Neural progenitor cell (in vitro differentiated cells): ENCODE results near the gene MTMR4. TPM values are rescaled to one million over a fixed set of nuclear protein-coding genes. Genes with fewer than 3 reads are reported as not detected.
"Not testable (repeated sequence)": the region's sequence is repeated elsewhere in the genome, so short reads cannot be mapped to it uniquely, and the experiment has no call there.

Experiments used
- DNase-seq: peaks from one replicate; pipeline ENCODE4 v3.0.0-alpha.2; 2016; ENCODE audit warnings: low spot score
- H2AFZ ChIP-seq: fragments of 200-600 bp; sonication (generic); replicated peaks from 2 replicates; pipeline ENCODE4 v1.6.1; 2016; ENCODE audit warnings: antibody characterized with exemption
- H3F3A ChIP-seq: fragments of 200-600 bp; sonication (generic); 2 replicates; pipeline ENCODE4 v1.6.1; 2016; ENCODE audit warnings: antibody characterized with exemption, low read depth
- H3K27ac ChIP-seq: fragments of 200-600 bp; sonication (generic); 2 replicates; pipeline ENCODE4 v1.5.1; 2016; ENCODE audit warnings: mild to moderate bottlenecking
- H3K27me3 ChIP-seq: fragments of 200-600 bp; sonication (generic); 2 replicates; pipeline ENCODE4 v1.6.1; 2016; ENCODE audit warnings: mild to moderate bottlenecking, moderate library complexity
- H3K36me3 ChIP-seq: fragments of 200-600 bp; sonication (generic); 2 replicates; pipeline ENCODE4 v1.5.1; 2016
- H3K4me1 ChIP-seq: fragments of 200-600 bp; sonication (generic); 2 replicates; pipeline ENCODE4 v1.6.1; 2016; ENCODE audit warnings: mixed run types
- H3K4me2 ChIP-seq: fragments of 200-600 bp; sonication (generic); 2 replicates; pipeline ENCODE4 v1.6.1; 2016
- H3K4me3 ChIP-seq: fragments of 200-600 bp; sonication (generic); 2 replicates; pipeline ENCODE4 v1.5.1; 2016
- H3K79me2 ChIP-seq: fragments of 200-600 bp; sonication (generic); 2 replicates; pipeline ENCODE4 v1.6.1; 2016; ENCODE audit warnings: low read depth
- H3K9ac ChIP-seq: fragments of 200-600 bp; sonication (generic); 2 replicates; pipeline ENCODE4 v1.6.1; 2016
- H3K9me3 ChIP-seq: fragments of 200-600 bp; sonication (generic); 2 replicates; pipeline ENCODE4 v1.5.1; 2016; ENCODE audit warnings: low read depth
- H4K20me1 ChIP-seq: fragments of 200-600 bp; sonication (generic); 2 replicates; pipeline ENCODE4 v1.6.1; 2016; ENCODE audit warnings: low read depth
- H3K27ac Mint-ChIP-seq: 3 replicates; pipeline ENCODE4 v1.8.0; 2021; ENCODE audit warnings: mixed read lengths
- H3K27me3 Mint-ChIP-seq: 2 replicates; pipeline ENCODE4 v1.8.0; 2022; ENCODE audit warnings: low read depth, mild to moderate bottlenecking, inconsistent platforms, moderate library complexity, mixed read lengths; ENCODE audit not compliant: insufficient read depth
- H3K36me3 Mint-ChIP-seq: 3 replicates; pipeline ENCODE4 v1.8.0; 2021; ENCODE audit warnings: mixed read lengths
- H3K4me1 Mint-ChIP-seq: 3 replicates; pipeline ENCODE4 v1.8.0; 2021; ENCODE audit warnings: mixed read lengths
- H3K4me3 Mint-ChIP-seq: 3 replicates; pipeline ENCODE4 v1.8.0; 2021; ENCODE audit warnings: mild to moderate bottlenecking, moderate library complexity, mixed read lengths
- H3K9me3 Mint-ChIP-seq: 3 replicates; pipeline ENCODE4 v1.8.0; 2020; ENCODE audit warnings: mixed read lengths
- CTCF ChIP-seq: fragments of 200-600 bp; sonication (generic); IDR thresholded peaks from 2 replicates; pipeline ENCODE4 v1.5.1; 2017; ENCODE audit warnings: antibody characterized with exemption, mild to moderate bottlenecking
- EZH2 ChIP-seq: fragments of 200-600 bp; sonication (generic); IDR thresholded peaks from 2 replicates; pipeline ENCODE4 v1.6.1; 2017; ENCODE audit warnings: antibody characterized with exemption, mild to moderate bottlenecking, moderate library complexity
- EZH2phosphoT487 ChIP-seq: fragments of 200-600 bp; sonication (generic); IDR thresholded peaks from 2 replicates; pipeline ENCODE4 v1.6.1; 2017; ENCODE audit warnings: antibody characterized with exemption
- total RNA-seq: library from RNA; depleted of rRNA; stranded (reverse); fragments of >200 nt; gene quantifications from 2 replicates; pipeline ENCODE4 v1.2.3, GENCODE V29; 2015; ENCODE audit warnings: low replicate concordance

The MTMR4 gene
- total RNA-seq, 1 donor from 2014 or later = 34.0 TPM

GRCh38 chr17:58504826-58505351, 9.5 kb downstream of the MTMR4 start:
- Mint-ChIP-seq H3K4me1 (no peaks in the 10 kb centered on the region), H3K4me3 (no peak overlapping the region), H3K9me3 (no peaks in the 10 kb centered on the region), H3K27me3 (no peaks in the 10 kb centered on the region), H3K27ac (no peak overlapping the region), H3K36me3 (peaks cover 31% of the 10 kb centered on the region)
- DNase-seq = no peak
- Histone ChIP-seq H3K36me3 (peaks cover 4% of the 10 kb centered on the region), H3K27ac (no peak overlapping the region), H3K9me3 (no peaks in the 10 kb centered on the region), H3K4me2 (no peak overlapping the region), H2AFZ (no peak overlapping the region), H3K4me3 (no peak overlapping the region), H3K9ac (no peak overlapping the region), H3K4me1 (no peaks in the 10 kb centered on the region), H3K27me3 (no peaks in the 10 kb centered on the region), H4K20me1 (no peaks in the 10 kb centered on the region), H3F3A (no peaks in the 10 kb centered on the region), H3K79me2 (no peaks in the 10 kb centered on the region)
- TF ChIP-seq EZH2 = no peak
- TF ChIP-seq CTCF = no peak
- no peak for TF ChIP-seq EZH2phosphoT487

GRCh38 chr17:58503866-58504265, 10.6 kb downstream of the MTMR4 start:
- no peaks in the 10 kb centered on the region for H3F3A ChIP-seq
- no peak overlapping the region for H3K4me2 ChIP-seq
- no peak overlapping the region for H2AFZ ChIP-seq
- H3K4me3 Mint-ChIP-seq = no peak overlapping the region
- H3K4me3 ChIP-seq = no peak overlapping the region
- no peaks in the 10 kb centered on the region for H3K9me3 Mint-ChIP-seq
- no peak overlapping the region for H3K27ac Mint-ChIP-seq
- H3K36me3 Mint-ChIP-seq = peaks cover 29% of the 10 kb centered on the region
- H3K4me1 Mint-ChIP-seq = no peaks in the 10 kb centered on the region
- H3K4me1 ChIP-seq = no peaks in the 10 kb centered on the region
- no peak overlapping the region for H3K27ac ChIP-seq
- H3K27me3 ChIP-seq = no peaks in the 10 kb centered on the region
- no peak overlapping the region for H3K9ac ChIP-seq
- no peak for DNase-seq
- no peaks in the 10 kb centered on the region for H3K79me2 ChIP-seq
- TF ChIP-seq EZH2phosphoT487 = no peak
- no peak for TF ChIP-seq CTCF
- no peak for TF ChIP-seq EZH2
- no peaks in the 10 kb centered on the region for H4K20me1 ChIP-seq
- H3K9me3 ChIP-seq = no peaks in the 10 kb centered on the region
- peaks cover 4% of the 10 kb centered on the region for H3K36me3 ChIP-seq
- H3K27me3 Mint-ChIP-seq = no peaks in the 10 kb centered on the region

GRCh38 chr17:58503134-58503533, 11.3 kb downstream of the MTMR4 start:
- not testable (repeated sequence) for H2AFZ ChIP-seq, H3K4me1 Mint-ChIP-seq, H3K36me3 ChIP-seq, H3K27ac ChIP-seq, H4K20me1 ChIP-seq, H3K4me1 ChIP-seq, H3K9me3 Mint-ChIP-seq, H3K27ac Mint-ChIP-seq, H3K4me3 ChIP-seq, H3K27me3 ChIP-seq, H3K9ac ChIP-seq, DNase-seq, H3F3A ChIP-seq, H3K4me3 Mint-ChIP-seq, H3K27me3 Mint-ChIP-seq, H3K9me3 ChIP-seq, H3K4me2 ChIP-seq, H3K79me2 ChIP-seq
- H3K36me3 Mint-ChIP-seq = peaks cover 31% of the 10 kb centered on the region

GRCh38 chr17:58501451-58501850, 13.0 kb downstream of the MTMR4 start:
- Mint-ChIP-seq H3K36me3 (peaks cover 34% of the 10 kb centered on the region), H3K4me1 (no peaks in the 10 kb centered on the region), H3K9me3 (no peaks in the 10 kb centered on the region), H3K27ac (no peak overlapping the region), H3K4me3 (no peak overlapping the region), H3K27me3 (peaks cover 2% of the 10 kb centered on the region)
- H4K20me1 ChIP-seq = no peaks in the 10 kb centered on the region
- H3F3A ChIP-seq = no peaks in the 10 kb centered on the region
- H2AFZ ChIP-seq = no peak overlapping the region
- H3K36me3 ChIP-seq = peaks cover 4% of the 10 kb centered on the region
- H3K4me2 ChIP-seq = no peak overlapping the region
- no peaks in the 10 kb centered on the region for H3K27me3 ChIP-seq
- no peak for DNase-seq
- H3K9ac ChIP-seq = no peak overlapping the region
- no peak overlapping the region for H3K27ac ChIP-seq
- TF ChIP-seq CTCF = no peak
- TF ChIP-seq EZH2phosphoT487 = no peak
- TF ChIP-seq EZH2 = no peak
- no peaks in the 10 kb centered on the region for H3K9me3 ChIP-seq
- H3K4me3 ChIP-seq = no peak overlapping the region
- H3K79me2 ChIP-seq = no peaks in the 10 kb centered on the region
- no peaks in the 10 kb centered on the region for H3K4me1 ChIP-seq
